ENCODE measurements around the gene WASF3. TPM values are rescaled to one million over a fixed set of nuclear protein-coding genes. Genes with fewer than 3 reads are reported as not detected.

Gene WASF3
- total RNA-seq, 1 donor from 2014 or later: 187 TPM

DNA sequence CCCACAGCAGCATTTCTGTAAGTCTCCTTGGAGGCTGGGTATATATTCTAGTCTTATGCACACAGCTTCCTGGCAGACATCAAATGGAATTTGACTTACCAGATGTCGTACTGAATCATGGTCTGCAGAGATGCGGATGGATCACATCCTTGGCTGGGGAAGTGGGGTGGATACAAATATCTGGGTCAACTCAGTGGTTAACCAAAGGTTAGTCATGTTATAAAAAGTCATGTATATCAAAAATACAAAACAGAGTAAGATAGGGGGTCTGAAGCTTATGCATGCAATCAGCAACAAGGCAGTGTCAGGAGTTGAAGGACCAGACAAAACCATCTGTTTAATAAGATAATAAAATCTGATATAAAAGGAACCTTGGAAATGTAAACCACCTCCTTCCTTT is 61.9 kb downstream of the WASF3 start:
- H3K27ac Mint-ChIP-seq: peak overlapping the region; percentile 9
- H3K4me3 Mint-ChIP-seq (ENCODE audit: low read depth): no peak overlapping the region
- peaks cover 34% of the 10 kb centered on the region for H3K4me1 Mint-ChIP-seq (ENCODE audit: low read depth)
- peaks cover 12% of the 10 kb centered on the region for H3K9me3 Mint-ChIP-seq (ENCODE audit: low read depth)
- no peak for DNase-seq (ENCODE audit: low spot score, unreplicated experiment)
- no peak for TF ChIP-seq CTCF (IDR thresholded peaks at IDR 0.05; ENCODE audit: unreplicated experiment)
- H3K36me3 Mint-ChIP-seq (ENCODE audit: insufficient read depth): peaks cover 42% of the 10 kb centered on the region
- H3K27me3 Mint-ChIP-seq: no peaks in the 10 kb centered on the region

GRCh38 chr13:26621731-26622401 is 64.4 kb downstream of the WASF3 start:
- peaks cover 32% of the 10 kb centered on the region for H3K4me1 Mint-ChIP-seq (ENCODE audit: low read depth)
- peak overlapping the region; percentile 82 for H3K27ac Mint-ChIP-seq
- no peak overlapping the region for H3K4me3 Mint-ChIP-seq (ENCODE audit: low read depth)
- DNase-seq (ENCODE audit: low spot score, unreplicated experiment): no peak
- H3K9me3 Mint-ChIP-seq (ENCODE audit: low read depth): peaks cover 16% of the 10 kb centered on the region
- H3K36me3 Mint-ChIP-seq (ENCODE audit: insufficient read depth): peaks cover 60% of the 10 kb centered on the region
- TF ChIP-seq CTCF (IDR thresholded peaks at IDR 0.05; ENCODE audit: unreplicated experiment): no peak
- no peaks in the 10 kb centered on the region for H3K27me3 Mint-ChIP-seq

DNA sequence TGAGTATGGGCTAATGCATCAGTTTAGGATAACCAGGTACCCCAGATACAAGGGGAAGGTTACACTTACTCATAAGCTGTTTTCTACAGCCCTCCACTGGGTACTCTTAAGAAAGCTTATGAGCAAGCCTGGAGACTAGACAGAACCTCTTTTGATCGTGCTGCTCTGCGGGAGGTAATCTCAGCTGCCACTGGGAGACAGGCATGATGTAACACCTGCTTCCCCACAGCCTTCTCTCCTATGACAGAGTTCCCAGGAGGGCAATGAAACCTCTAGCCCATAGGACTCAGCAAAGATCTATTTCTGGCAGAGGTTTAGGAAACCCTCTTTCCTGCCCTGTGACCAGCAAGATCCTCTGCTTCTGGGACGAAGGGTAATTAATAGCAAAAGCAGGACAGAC is 65.6 kb downstream of the WASF3 start:
- no peak for DNase-seq (ENCODE audit: low spot score, unreplicated experiment)
- TF ChIP-seq CTCF (IDR thresholded peaks at IDR 0.05; ENCODE audit: unreplicated experiment): no peak
- Mint-ChIP-seq H3K9me3 (ENCODE audit: low read depth) (peaks cover 16% of the 10 kb centered on the region), H3K4me3 (ENCODE audit: low read depth) (no peak overlapping the region), H3K27me3 (no peaks in the 10 kb centered on the region), H3K4me1 (ENCODE audit: low read depth) (peaks cover 32% of the 10 kb centered on the region), H3K27ac (peak overlapping the region; percentile 64), H3K36me3 (ENCODE audit: insufficient read depth) (peaks cover 63% of the 10 kb centered on the region)

DNA sequence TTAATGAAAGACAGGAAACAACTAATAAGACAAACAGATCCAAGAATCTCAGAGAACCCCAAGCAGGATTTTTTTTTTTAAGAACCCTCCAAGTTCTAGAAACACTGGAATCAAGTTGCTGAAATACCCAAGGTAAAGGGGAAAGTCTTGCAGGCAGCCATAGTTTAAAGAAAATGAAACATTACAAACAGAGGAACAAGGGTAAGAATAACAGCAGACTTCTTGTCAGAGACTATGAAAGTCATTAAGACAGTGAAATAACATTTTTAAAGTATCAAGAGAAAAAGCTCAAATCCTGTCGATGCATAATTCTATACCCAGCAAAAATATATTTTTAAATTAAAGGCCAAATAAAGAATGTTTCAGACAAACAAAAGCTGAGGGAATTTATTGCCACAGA is 67.1 kb downstream of the WASF3 start:
- peaks cover 72% of the 10 kb centered on the region for H3K36me3 Mint-ChIP-seq (ENCODE audit: insufficient read depth)
- H3K27ac Mint-ChIP-seq: peak overlapping the region; percentile 60
- H3K4me1 Mint-ChIP-seq (ENCODE audit: low read depth): peaks cover 32% of the 10 kb centered on the region
- no peak for DNase-seq (ENCODE audit: low spot score, unreplicated experiment)
- H3K27me3 Mint-ChIP-seq: no peaks in the 10 kb centered on the region
- no peak for TF ChIP-seq CTCF (IDR thresholded peaks at IDR 0.05; ENCODE audit: unreplicated experiment)
- H3K4me3 Mint-ChIP-seq (ENCODE audit: low read depth): no peak overlapping the region
- peaks cover 16% of the 10 kb centered on the region for H3K9me3 Mint-ChIP-seq (ENCODE audit: low read depth)

DNA sequence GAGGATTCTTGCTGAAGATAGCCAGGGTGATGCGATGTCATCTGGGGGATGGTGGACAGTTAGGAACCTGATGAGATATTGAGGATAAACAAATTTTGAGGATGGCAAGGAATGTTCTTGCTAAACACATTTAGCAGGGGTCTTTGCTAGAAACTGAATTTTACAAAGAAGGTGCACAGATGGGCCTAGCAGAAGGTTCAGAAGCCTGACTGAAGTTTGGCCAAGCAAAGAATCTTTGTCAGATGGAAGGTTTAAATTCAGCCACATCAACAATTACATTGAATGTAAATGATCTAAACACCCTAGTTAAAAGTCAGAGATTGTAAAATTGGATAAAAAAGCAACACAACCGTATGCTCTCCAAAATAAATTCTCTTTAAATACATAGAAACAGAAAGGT is 68.8 kb downstream of the WASF3 start:
- Mint-ChIP-seq H3K27me3 (no peaks in the 10 kb centered on the region), H3K4me3 (ENCODE audit: low read depth) (no peak overlapping the region), H3K9me3 (ENCODE audit: low read depth) (peaks cover 16% of the 10 kb centered on the region), H3K4me1 (ENCODE audit: low read depth) (peaks cover 21% of the 10 kb centered on the region), H3K36me3 (ENCODE audit: insufficient read depth) (peaks cover 80% of the 10 kb centered on the region), H3K27ac (no peak overlapping the region)
- DNase-seq (ENCODE audit: low spot score, unreplicated experiment): no peak
- TF ChIP-seq CTCF (IDR thresholded peaks at IDR 0.05; ENCODE audit: unreplicated experiment): no peak
